HG03378 (cell line): ENCODE measurements around the gene RCAN3.
"Not testable (repeated sequence)": the region's sequence is repeated elsewhere in the genome, so short reads cannot be mapped to it uniquely, and the experiment has no call there.

Experiments
- ATAC-seq: cut with Tn5 transposase; IDR thresholded peaks from one replicate; pipeline ENCODE4 v1.9.1; 2021; ENCODE audit warnings: mild to moderate bottlenecking, moderate library complexity; ENCODE audit not compliant: unreplicated experiment

The RCAN3 gene

DNA sequence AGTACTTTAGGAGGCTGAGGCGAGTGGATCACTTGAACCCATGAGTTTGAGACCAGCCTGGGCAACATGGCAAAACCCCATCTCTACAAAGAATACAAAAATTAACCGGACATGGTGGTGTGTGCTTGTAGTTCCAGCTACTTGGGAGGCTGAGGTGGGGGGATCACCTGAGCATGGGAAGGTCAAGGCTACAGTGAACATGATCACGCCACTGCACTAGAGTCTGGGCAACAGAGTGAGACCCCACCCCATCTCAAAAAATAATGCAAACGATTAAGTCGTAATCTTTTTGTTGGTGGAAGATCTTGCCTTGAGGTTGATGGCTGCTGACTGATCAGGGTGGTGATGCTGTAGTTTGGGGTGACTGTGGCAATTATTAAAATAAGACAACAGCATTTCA lies 6.3 kb downstream of the RCAN3 start:
- ATAC-seq: no peak

DNA sequence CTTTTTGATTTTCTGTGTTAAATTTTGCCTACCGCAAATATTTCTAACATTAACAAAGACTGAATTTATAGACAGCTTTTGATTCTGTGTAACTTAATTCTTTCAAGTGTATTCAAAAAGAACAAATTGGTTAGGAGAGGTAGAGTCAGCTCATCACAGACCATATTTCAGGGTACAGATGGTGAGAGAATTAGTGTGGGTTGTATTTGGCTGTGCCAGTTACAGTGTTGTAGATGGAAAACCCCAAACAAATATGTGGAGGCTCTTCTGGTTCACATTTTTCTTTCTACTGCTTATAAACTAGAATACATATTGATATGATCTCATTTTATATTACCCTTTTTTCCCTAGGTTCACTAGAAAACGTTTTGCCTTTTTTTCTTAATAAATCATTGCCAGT lies 11.1 kb downstream of the RCAN3 start:
- no peak for ATAC-seq

DNA sequence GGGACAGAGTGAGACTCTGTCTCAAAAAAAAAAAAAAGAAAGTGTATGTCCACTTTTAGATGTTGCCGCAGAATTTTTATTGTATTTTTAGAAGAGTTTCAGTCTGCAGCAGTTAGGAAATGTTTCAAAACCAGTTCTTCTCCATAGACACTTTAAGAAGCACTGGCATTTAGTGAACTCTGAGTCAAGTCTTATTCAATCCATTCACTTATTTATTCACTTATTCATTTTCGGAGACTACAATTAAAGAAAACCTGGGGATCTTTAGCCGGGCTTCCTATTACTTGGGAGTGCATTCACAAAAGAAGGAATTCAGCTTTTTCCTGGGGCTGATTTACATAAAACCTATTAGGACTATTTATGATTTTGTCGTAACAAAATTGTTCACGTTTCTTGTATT lies 12.3 kb downstream of the RCAN3 start:
- ATAC-seq: no peak

DNA sequence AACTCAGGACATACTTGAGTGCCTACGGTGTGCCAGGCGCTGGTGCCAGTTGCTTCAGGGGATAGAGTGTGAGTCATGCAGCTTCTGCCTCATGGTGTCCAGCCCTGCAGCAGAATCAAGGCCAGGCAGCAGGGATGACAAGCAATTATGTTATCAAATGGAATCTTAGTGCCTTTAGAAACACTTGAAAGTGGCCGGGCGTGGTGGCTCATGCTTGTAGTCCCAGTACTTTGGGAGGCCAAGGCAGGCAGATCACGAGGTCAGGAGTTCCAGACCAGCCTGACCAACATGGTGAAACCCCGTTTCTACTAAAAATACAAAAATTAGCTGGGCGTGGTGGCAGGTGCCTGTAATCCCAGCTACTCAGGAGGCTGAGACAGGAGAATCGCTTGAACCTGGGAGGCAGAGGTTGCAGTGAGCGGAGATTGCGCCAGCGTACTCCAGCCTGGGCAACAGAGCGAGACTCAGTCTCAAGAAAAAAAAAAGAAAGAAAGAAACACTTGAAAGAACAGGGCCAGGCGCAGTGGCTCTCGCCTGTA lies 13.1 kb downstream of the RCAN3 start:
- not testable (repeated sequence) for ATAC-seq

DNA sequence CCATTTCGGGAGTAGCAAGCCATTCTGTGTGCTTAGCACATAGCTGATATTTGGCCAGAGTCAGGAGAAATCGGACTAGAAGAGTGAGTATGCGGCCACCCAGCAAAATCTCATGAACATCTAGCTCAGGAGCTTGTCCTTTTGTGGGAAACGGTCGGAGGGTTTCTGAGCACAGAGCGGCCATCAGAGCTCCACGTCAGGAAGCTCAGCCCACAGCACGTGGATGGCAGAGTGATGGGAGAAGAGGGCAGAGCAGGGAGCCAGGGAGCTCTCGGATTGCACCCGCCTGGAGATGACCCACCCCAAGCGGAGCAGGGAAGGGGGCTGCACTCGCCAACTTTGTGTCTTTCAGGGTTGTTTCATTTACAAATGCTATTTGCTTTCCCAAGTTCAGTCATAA lies 13.9 kb downstream of the RCAN3 start:
- ATAC-seq: no peak

DNA sequence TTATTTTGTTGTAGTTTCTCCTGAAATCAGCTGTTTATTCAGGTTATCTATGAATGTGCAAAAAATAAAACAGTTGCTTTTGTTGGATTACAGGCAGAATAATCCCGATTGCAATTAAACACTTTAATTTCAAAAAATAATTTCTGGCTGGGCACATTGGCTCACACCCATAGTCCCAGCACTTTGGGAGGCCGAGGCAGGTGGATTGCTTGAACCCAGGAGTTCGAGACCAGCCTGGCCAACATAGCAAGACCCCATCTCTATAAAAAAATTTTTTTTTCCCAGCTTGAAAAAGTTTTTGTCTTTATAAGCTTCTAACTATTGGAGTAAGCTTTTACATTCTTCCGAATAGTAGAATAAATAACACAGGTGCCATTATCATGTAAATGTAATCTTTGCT lies 15.3 kb downstream of the RCAN3 start:
- ATAC-seq: no peak

DNA sequence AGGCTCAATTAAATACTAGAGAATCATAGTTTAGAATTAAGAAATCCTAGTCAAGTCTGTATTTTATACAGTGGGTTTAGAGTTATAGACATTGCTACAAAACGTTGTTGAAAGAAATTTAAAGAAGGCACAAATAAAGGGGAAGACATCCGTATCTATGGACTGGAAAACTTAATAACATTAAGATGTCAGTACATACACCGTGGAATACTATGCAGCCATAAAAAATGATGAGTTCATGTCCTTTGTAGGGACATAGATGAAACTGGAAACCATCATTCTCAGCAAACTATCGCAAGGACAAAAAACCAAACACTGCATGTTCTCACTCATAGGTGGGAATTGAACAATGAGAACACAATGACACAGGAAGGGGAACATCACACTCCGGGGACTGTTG lies 17.6 kb downstream of the RCAN3 start:
- not testable (repeated sequence) for ATAC-seq

DNA sequence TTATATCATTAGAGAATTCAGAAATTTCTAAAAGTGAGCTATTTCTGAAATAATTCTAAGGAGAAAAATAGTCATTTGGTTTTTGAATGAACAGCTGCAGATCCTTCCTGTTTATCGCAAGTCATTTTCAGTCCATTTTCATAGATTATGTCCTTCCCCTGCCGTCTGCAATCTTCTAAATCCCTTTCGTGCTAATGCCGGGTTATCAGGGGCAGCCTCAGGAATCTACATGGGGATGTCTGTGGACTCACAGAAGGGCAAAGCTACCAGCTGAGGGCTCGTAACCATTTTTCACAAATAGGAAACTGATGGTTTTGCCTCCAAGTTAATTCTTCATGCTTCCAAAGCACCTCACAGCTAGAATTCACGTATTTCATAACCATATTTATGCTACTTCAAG lies 23.0 kb downstream of the RCAN3 start:
- no peak for ATAC-seq

DNA sequence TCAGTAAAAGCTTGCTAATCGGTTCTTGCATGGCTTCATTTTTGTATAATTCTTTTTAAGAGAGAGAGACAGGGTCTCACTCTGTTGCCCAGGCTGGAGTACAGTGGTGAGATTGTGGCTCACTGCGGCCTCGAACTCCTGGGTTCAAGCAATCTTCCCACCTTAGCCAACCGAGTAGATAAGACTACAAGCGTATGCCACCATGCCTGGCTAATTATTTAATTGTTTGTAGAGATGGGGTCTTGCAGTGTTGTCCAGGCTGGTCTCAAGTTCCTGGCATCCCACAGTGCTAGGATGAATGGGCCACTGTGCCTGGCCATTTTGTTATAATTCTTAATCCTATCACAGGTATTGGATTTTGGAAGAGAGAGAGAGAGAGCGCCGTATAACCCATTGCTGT lies 23.4 kb downstream of the RCAN3 start:
- ATAC-seq: no peak

DNA sequence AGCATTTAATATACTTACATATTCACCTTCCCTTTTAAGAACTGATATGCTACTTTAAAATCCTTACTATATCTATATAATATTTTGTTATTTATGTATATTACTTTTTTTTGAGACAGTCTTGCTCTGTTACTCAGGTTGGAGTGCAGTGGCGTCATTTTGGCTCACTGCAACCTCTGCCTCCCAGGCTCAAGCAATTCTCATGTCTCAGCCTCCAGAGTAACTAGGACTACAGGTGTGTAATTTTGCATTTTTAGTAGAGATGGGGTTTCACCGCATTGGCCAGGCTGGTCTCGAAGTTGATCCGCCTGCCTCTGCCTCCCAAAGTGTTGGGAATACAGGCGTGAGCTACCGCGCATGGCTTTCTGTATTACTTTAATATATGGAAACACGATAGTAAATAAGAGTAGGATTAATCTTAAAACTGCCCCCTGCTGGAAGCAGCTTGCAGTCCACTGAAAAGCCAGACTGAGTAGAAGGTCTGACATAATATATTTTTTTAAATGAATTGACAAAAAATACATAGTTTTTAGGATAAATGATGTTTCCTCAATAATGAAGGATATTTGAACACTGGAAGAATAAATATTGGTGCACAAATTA lies 24.4 kb downstream of the RCAN3 start:
- ATAC-seq: no peak

DNA sequence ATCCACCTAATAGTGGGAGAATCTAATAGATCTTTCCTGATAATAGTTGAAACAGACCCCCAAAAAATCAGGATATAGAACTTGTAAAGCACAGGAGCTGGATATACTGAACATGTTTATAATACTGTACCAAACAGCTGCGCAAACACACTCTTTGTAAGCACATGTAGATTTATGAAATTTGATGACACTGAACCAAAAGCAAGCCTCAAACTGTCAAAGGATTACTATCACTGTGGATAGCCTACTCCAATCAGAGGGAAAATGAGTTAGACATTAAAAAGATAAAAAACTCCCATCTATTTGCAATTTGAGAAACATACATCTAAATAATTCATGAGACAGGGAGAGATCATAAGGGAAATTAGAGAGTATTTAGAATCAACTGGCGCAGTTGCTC lies 26.1 kb downstream of the RCAN3 start:
- no peak for ATAC-seq

DNA sequence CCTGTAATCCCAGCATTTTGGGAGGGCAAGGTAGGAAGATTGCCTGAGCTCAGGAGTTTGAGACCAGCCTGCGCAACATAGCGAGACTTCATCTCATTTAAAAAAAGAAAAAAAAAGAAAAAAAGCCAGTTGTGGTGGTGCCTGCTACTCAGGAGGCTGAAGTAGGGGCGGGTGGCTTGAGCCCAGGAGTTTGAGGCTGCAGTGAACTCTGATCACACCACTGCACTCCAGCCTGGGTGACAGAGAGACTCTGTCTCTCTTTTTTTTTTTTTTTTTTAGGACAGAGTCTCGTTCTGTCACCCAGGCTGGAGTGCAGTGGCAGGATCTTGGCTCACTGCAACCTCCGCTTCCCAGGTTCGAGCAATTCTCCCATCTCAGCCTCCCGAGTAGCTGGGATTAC lies 26.7 kb downstream of the RCAN3 start:
- not testable (repeated sequence) for ATAC-seq

DNA sequence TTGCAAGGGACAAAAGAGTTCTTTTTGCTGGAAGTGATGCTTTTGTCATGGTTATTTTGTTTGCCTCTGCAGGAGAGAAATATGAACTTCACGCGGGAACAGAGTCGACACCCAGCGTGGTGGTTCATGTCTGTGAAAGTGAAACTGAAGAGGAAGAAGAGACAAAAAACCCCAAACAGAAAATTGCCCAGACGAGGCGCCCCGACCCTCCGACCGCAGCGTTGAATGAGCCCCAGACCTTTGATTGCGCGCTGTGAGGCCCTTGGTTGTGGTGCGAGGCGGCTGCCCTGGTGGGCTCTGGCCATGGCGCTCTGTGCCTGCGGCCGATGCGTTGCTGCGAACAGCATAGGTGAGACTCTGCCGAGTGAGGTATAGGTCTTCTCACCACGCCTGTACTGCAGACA lies 32.4 kb downstream of the RCAN3 start:
- no peak for ATAC-seq

DNA sequence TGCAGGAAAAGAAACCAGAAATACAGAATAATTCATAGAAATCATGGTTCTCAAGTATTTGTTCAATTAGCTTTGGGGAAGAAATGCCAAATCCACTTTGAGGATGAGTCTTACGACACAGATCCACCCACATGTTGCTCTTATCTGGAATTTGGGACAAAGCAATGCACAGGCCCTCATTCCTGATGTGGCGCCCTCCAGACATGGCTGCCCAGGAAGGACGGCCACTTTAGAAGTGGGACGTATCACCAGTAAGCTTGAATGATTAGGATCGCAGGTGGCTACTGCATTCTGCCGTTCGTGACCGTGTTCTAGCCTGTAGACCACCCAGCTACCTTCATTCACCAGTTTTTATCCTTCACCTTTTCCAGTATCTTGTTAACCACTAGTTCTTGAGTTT lies 33.1 kb downstream of the RCAN3 start:
- ATAC-seq: no peak

DNA sequence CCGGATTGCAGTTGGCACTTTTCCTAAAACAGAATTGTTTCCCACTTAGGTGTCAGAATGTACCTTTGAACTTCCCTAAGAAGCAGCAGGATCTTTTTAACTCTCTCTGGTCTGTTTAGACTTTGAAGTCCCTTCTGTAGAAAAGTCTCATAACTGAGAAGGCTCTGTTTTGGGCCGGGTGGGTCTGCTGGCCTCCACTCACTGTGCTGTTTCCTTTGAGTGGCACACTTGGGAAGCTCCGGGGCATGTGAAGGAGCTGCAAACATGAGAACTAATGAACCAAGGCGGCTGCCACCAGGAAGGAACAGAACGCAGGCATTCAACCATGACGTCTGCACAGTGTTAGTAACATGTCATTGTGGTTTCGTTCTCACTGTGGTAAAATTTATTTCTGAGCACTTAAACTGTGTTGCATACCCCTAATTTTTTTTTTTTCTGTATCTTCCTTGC lies 33.8 kb downstream of the RCAN3 start:
- no peak for ATAC-seq

DNA sequence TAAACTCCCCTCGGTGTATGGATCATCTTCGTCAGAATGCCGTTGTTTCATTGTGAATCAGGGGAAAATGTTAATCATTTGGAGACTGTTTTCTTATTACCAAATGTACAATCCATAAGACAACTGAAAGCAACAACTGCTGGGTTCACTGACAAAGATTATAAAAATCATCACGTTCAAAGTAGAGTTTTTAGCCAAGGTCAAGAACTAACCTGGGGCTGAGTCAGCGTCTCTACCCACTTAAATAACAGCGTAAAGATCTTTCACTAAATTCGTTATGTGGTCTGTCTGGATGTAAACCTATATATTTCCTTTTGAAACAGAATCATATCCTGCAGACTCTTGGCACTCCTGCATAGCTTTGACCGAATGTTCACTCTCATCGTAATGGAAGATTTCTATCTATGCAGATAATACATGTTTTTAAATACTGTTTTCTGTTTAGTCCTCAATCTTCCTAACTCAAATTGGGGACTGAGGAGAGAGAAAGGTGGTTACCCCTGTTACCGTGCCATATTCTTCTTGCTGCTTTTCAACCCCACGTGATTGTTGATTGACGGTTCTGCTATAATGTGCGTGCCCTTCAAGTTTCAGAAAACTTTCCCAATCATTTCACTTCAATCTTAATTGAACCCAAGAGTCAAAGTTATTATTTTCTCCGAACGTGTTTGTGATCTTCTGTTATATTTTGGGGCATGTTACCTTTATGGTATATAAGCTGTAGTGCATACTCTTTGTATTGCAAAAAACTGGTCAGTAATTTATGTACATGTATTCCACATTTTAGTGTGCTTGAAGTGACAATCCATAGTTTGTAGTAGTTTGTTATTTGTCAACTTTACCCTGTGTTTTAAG lies 37.6 kb downstream of the RCAN3 start:
- ATAC-seq: no peak

DNA sequence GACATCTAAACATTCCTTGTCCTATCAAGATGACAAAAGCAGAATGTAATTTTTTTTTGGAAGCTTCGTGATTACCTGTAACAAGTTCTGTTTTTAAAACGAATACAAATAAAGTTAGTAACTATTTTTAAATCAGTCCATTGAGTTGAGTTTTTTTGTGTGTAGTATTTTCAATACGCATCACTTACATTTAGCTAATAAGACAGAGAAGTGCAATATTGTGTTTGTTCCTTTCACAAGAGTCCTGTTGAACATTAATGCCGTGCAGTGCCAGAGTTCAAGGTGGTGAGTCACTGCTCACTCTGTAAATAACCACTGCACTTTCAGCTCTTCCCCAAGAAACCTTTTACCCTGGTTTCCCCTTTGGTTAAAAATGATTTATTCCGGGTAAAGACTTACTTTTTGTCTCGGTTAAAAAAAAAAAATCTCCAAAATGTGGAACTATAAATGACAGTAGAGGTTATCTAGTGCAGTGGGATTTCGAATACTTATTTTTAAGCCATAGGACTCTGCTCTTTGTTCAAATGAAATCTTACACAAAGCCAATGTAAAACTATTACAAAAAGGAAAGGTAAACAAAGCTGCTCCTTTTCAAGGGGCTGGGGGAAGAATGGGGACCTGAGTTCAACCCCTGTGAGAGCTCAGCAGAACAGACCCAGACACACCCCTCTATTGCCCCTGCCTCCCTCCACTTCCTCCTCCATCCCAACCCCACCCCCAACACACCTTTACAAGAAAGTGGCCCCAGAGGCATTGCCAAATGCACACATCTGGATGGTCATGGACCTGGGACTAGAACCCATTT lies 38.5 kb downstream of the RCAN3 start:
- ATAC-seq: no peak

DNA sequence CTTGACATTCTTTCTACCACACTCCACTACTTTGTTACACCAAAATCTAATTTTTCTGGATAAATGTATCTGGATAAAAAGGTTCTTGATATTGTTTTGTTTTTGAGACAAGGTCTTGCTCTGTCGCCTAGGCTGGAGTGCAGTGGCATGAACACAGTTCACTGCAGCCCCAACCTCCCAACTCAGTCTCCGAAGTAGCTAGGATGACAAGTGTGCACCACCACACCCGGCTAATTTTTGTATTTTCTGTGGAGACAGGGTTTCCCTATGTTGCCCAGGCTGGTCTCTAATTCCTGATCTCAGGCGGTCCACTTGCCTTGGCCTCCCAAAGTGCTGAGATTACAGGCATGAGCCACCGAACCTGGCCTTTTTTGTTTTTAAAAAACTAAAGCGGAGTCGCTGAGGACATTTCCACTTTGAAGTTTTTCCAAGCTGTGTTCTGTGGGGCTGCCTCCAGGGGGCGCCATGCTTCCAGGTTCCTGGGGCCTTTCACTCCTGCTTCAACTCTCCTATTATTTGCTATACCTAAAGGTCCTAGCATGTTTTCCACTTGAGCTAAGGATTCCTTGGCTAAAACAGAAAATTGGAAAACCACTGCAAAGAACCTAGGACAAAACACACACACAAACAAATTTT lies 39.2 kb downstream of the RCAN3 start:
- ATAC-seq: no peak

DNA sequence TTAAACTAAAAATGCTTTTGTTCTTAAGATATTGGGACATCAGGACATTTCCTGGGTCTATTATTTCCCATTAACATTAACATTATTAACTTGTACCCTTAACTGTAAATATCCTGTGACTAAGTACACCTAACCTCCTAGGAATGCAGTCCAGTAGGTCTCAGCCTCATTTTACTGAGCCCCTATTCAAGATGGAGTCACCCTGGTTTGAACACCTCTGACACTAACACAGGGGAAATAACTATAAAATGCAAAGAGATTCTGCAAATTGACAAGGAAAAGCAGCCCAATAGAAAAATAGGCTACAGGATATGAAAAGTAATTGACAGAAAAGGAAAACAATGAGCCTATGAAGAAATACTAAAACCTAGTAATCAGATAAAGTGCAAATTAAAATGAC lies 41.6 kb downstream of the RCAN3 start:
- no peak for ATAC-seq

DNA sequence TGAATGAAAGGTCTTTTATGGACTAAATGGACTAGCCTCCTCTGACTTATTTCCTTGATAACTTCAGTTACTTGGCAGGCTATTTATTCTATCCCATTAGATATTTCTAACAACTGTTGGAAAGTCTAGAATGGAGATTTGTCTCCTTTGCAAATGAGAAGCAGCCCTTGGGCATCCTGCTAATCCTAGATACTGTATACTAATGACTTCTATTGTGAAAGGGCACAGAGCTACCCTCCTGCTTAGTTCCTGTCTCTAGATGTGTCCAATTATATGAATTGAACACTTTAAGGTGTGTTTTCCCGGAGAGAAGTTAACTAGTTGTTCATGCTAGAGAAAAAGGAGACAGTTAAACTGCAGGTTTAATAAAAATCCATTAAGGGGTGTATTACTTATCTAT lies 43.0 kb downstream of the RCAN3 start:
- ATAC-seq: no peak

DNA sequence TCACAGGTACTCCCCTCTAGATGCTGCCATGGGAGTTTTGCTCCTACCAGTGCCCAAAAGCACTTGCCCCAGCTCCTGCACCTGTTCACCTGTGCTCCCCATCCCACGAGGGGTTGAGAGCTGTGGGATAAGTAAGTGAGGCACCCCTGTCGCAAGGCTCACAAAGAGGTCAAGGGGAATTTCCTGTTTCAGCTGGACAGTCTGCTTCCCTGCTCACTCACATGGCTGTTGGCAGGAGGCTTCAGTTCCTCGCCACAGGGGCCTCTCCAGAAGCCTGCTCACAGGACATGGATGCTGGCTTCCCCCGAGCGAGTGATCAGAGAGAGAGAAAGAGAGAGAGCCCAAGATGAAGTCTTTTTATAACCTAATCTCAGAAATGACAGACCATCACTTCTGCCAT lies 44.6 kb downstream of the RCAN3 start:
- ATAC-seq: no peak
